Stomach (tissue), 9 donors: Measurements from ENCODE around the gene ATP2C1. TPM values are rescaled to one million over a fixed set of nuclear protein-coding genes. Genes with fewer than 3 reads are reported as not detected.

Experiments used
- DNase-seq, 2 donors: peaks; one replicate each; pipeline versions ENCODE4 v3.0.0 to v3.0.0-alpha.2; 2013 to 2019
- H3K27ac ChIP-seq, 5 donors: fragments of 200-600 bp in 4 of 5; sonication (generic) in 4 of 5; one replicate each; pipeline ENCODE4 v1.5.1; 2013 to 2019; ENCODE audit warnings: mild to moderate bottlenecking in 1 of 5, moderate library complexity in 1 of 5
- H3K27me3 ChIP-seq, 3 donors: fragments of 200-600 bp; sonication (generic); one replicate each; pipeline ENCODE4 v1.5.1; 2017 to 2019; ENCODE audit warnings: mixed run types in 1 of 3
- H3K36me3 ChIP-seq, 4 donors: fragments of 200-600 bp; sonication (generic); 1 replicate in 3 of 4; 2 replicates in 1 of 4; pipeline ENCODE4 v1.5.1; 2016 to 2019
- H3K4me1 ChIP-seq, 4 donors: fragments of 200-600 bp; sonication (generic); one replicate each; pipeline ENCODE4 v1.5.1; 2016 to 2019
- H3K4me3 ChIP-seq, 4 donors: fragments of 200-600 bp; sonication (generic) in 3 of 4; one replicate each; pipeline ENCODE4 v1.5.1; 2016 to 2019; ENCODE audit warnings: mild to moderate bottlenecking in 1 of 4
- H3K9me3 ChIP-seq, 4 donors: fragments of 200-600 bp; sonication (generic); one replicate each; pipeline ENCODE4 v1.5.1; 2016 to 2019
- CTCF ChIP-seq, 7 experiments: fragments of 450-650 bp in 4 of 7; fragments of 200-600 bp in 3 of 7; sonication (generic) in 3 of 7; IDR thresholded peaks; one replicate each; pipeline ENCODE4 v1.5.1; 2016 to 2019; ENCODE audit warnings: antibody characterized with exemption in 7 of 7, control low read depth in 2 of 7, mild to moderate bottlenecking in 1 of 7
- EP300 ChIP-seq: sonication (generic); formaldehyde crosslinking; IDR thresholded peaks from one replicate; pipeline ENCODE4 v1.6.1; 2017; ENCODE audit warnings: antibody characterized with exemption
- POLR2A ChIP-seq, 4 donors: fragments of 450-650 bp; IDR thresholded peaks; one replicate each; pipeline ENCODE4 v1.6.1; 2016; ENCODE audit warnings: antibody characterized with exemption in 4 of 4, control low read depth in 2 of 4, mild to moderate bottlenecking in 1 of 4, moderate library complexity in 1 of 4
- POLR2AphosphoS5 ChIP-seq, 3 donors: sonication (generic); formaldehyde crosslinking; IDR thresholded peaks; one replicate each; pipeline ENCODE4 v1.6.1; 2016; ENCODE audit warnings: antibody characterized with exemption in 3 of 3
- WGBS, 5 donors: extraction: QIAGEN DNeasy Blood & Tissue Kit in 3 of 5; methylation state at CpG; one replicate each; pipeline versions ENCODE4 v1.1.5 to v1.1.7; 2013 to 2018; 5-methylcytosine and 5-hydroxymethylcytosine counted together
- intact Hi-C: fragments of 100-400 bp; cut with DNase I; formaldehyde crosslinking; loops from one replicate; pipeline ENCODE4 v1.15.1; 2023; ENCODE audit warnings: low total_unique reads
- polyA plus RNA-seq, 3 donors: library from polyadenylated mRNA; stranded (reverse); fragments of 200-250 nt; gene quantifications; one replicate each; pipeline ENCODE4 v1.2.3, GENCODE V29; 2013
- total RNA-seq, 5 donors: library from RNA; depleted of rRNA; stranded (reverse); fragments of >200 nt; gene quantifications; one replicate each; pipeline versions ENCODE4 v1.1.0 to v1.2.3, GENCODE V29; 2014 to 2016
- donor health status: healthy with polysubstance abuse.
- donor health status: Bipolar disorder and iron deficiency.
- donor health status: healthy.

The ATP2C1 gene
- total and polyA plus RNA-seq, 8 donors: 10.5 to 114 (median 33.0) TPM

DNA sequence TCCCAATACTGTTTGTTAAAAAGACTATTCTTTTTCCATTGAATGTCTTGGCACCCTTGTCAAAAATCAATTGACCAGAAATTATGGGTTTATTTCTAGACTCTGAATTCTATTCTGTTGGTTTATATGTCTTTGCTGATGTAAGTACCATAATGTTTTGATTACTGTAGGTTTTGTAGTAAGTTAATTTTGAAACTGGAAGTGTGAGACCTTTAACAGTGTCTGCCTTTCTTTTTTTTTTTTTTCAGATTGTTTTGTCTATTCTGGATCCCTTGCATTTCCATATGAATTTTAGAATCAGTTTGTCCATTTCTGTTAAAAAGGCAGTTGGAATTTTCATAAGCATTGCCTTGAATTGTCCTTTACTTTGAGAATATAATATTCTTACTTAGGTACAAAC is 13.6 kb downstream of the ATP2C1 start:
- Histone ChIP-seq H3K27me3 (no peaks in the 10 kb centered on the region), H3K4me1 (peaks cover 0 to 37% (median 22%) of the 10 kb centered on the region in 4 donors), H3K36me3 (no peaks in the 10 kb centered on the region), H3K9me3 (no peaks in the 10 kb centered on the region), H3K27ac (no peak overlapping the region), H3K4me3 (no peak overlapping the region)
- no peak for DNase-seq
- TF ChIP-seq POLR2A (IDR thresholded peaks at IDR 0.05): no peak
- no peak for TF ChIP-seq CTCF (IDR thresholded peaks at IDR 0.05)
- TF ChIP-seq POLR2AphosphoS5 (IDR thresholded peaks at IDR 0.05): no peak
- TF ChIP-seq EP300: no peak
- intact Hi-C loops: no loop called here

GRCh38 chr3:130907966-130908365 is 14.1 kb downstream of the ATP2C1 start:
- Histone ChIP-seq H3K9me3 (no peaks in the 10 kb centered on the region), H3K4me1 (peaks cover 0 to 37% (median 22%) of the 10 kb centered on the region in 4 donors), H3K36me3 (no peaks in the 10 kb centered on the region), H3K27ac (no peak overlapping the region), H3K4me3 (no peak overlapping the region), H3K27me3 (no peaks in the 10 kb centered on the region)
- intact Hi-C loops: no loop called here
- TF ChIP-seq CTCF (IDR thresholded peaks at IDR 0.05) (no peak), POLR2AphosphoS5 (IDR thresholded peaks at IDR 0.05) (no peak), EP300 (no peak), POLR2A (IDR thresholded peaks at IDR 0.05) (no peak)
- DNase-seq: no peak

- Histone ChIP-seq H3K4me3 (no peak overlapping the region), H3K27ac (no peak overlapping the region), H3K9me3 (peaks cover 0 to 7% (median 0%) of the 10 kb centered on the region in 4 donors), H3K4me1 (peaks cover 0 to 14% (median 4%) of the 10 kb centered on the region in 4 donors), H3K36me3 (no peaks in the 10 kb centered on the region), H3K27me3 (no peaks in the 10 kb centered on the region)
- DNase-seq: no peak
- WGBS, 5 donors: 83 to 94% (median 93%) methylated on average over 7 of the region's 7 CpGs
- intact Hi-C loops: no loop called here
- TF ChIP-seq EP300 (no peak), CTCF (IDR thresholded peaks at IDR 0.05) (no peak), POLR2AphosphoS5 (IDR thresholded peaks at IDR 0.05) (no peak), POLR2A (IDR thresholded peaks at IDR 0.05) (no peak)
Observed at GRCh38 chr3:130915567-130916292, 21.8 kb downstream of the ATP2C1 start.

GRCh38 chr3:130916507-130917167 is 22.8 kb downstream of the ATP2C1 start:
- no peak overlapping the region for H3K4me3 ChIP-seq
- peaks cover 0 to 7% (median 0%) of the 10 kb centered on the region in 4 donors for H3K9me3 ChIP-seq
- H3K36me3 ChIP-seq: no peaks in the 10 kb centered on the region
- peaks cover 0 to 14% (median 4%) of the 10 kb centered on the region in 4 donors for H3K4me1 ChIP-seq
- TF ChIP-seq EP300 (no peak), POLR2AphosphoS5 (IDR thresholded peaks at IDR 0.05) (no peak), CTCF (IDR thresholded peaks at IDR 0.05) (no peak), POLR2A (IDR thresholded peaks at IDR 0.05) (no peak)
- intact Hi-C loops: no loop called here
- 62 to 74% (median 66%) methylated on average over 4 of the region's 4 CpGs for WGBS, 5 donors
- no peak for DNase-seq
- no peak overlapping the region for H3K27ac ChIP-seq
- H3K27me3 ChIP-seq: no peaks in the 10 kb centered on the region
